Mesenteric fat pad (tissue), 1 donor: Measurements from ENCODE around the gene KRTAP10-5. TPM values are rescaled to one million over a fixed set of nuclear protein-coding genes. Genes with fewer than 3 reads are reported as not detected.
A peak's percentile ranks its signal among the peaks of the same experiment; 100 is the strongest.
"Not testable (repeated sequence)": the region's sequence is repeated elsewhere in the genome, so short reads cannot be mapped to it uniquely, and the experiment has no call there.

Experiments used
- DNase-seq: peaks from one replicate; pipeline ENCODE4 v3.0.0-alpha.2; 2020; ENCODE audit warnings: low spot score
- long read RNA-seq: library from polyadenylated mRNA; unstranded; transcript quantifications from one replicate; pipeline ENCODE4 v2.0.0, GENCODE V29; 2020
- total RNA-seq: library from RNA; stranded (reverse); fragmentation: NEBNext Ultra II Directional; extraction: Animal tissue kit (Norgen Biotek cat#: 25700); gene quantifications from one replicate; pipeline ENCODE4 v1.2.1, GENCODE V29; 2021
- donor health status: DM: yes; HTN: yes; CAD: no.

KRTAP10-5 gene, protein sequence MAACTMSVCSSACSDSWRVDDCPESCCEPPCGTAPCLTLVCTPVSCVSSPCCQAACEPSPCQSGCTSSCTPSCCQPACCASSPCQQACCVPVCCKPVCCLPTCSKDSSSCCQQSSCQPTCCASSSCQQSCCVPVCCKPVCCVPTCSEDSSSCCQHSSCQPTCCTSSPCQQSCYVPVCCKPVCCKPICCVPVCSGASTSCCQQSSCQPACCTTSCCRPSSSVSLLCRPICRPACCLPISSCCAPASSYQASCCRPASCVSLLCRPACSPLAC
- not detected for total RNA-seq
- long read RNA-seq: 0 reads

- DNase-seq: peak; percentile 88
Measured at GRCh38 chr21:44580231-44580821, at the start of gene KRTAP10-5. KRTAP10-5 (minus strand) TSS chr21:44580604; CDS start chr21:44580578, 26 bp downstream.

GRCh38 chr21:44628707-44629391 lies 48.4 kb upstream of the KRTAP10-5 start:
- no peak for DNase-seq

GRCh38 chr21:44627831-44628233 lies 47.4 kb upstream of the KRTAP10-5 start:
- DNase-seq: not testable (repeated sequence)

DNA sequence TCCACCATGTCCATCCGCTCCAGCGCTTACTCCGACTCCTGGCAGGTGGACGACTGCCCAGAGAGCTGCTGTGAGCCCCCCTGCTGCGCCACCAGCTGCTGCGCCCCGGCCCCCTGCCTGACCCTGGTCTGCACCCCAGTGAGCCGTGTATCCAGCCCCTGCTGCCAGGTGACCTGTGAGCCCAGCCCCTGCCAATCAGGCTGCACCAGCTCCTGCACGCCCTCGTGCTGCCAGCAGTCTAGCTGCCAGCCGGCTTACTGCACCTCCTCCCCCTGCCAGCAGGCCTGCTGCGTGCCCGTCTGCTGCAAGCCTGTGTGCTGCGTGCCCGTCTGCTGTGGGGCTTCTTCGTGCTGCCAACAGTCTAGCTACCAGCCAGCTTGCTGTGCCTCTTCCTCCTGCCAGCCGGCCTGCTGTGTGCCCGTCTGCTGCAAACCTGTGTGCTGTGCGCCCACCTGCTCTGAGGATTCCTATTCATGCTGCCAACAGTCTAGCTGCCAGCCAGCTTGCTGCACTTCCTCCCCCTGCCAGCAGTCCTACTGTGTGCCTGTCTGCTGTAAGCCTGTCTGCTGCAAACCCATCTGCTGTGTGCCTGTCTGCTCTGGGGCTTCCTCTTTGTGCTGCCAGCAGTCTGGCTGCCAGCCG lies 46.9 kb upstream of the KRTAP10-5 start:
- DNase-seq: not testable (repeated sequence)

- no peak for DNase-seq
Measured at GRCh38 chr21:44626673-44627143, 46.3 kb upstream of the KRTAP10-5 start, which contains the start of gene KRTAP10-9. KRTAP10-9 (plus strand) TSS chr21:44627093; CDS start chr21:44627172, 79 bp downstream.

DNA sequence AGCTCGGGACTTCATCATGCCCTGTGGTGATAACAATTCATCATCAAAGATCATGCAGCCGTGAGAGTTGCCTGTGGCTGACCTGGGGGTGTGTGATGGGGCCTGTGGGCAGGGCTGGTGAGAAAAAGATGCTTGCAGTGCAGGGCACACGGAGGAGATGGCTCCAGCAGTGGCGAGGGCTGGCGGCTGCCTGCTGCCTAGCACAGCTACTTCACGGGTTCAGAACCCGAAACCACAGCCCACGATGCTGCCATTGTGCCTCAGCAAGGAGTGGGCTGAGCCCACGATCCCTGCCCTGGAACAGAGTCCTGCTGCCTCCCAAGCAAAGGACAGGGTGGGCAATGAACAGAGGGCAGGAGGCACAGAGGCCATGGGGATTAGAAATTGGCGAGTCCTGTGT lies 45.9 kb upstream of the KRTAP10-5 start:
- DNase-seq: no peak

DNA sequence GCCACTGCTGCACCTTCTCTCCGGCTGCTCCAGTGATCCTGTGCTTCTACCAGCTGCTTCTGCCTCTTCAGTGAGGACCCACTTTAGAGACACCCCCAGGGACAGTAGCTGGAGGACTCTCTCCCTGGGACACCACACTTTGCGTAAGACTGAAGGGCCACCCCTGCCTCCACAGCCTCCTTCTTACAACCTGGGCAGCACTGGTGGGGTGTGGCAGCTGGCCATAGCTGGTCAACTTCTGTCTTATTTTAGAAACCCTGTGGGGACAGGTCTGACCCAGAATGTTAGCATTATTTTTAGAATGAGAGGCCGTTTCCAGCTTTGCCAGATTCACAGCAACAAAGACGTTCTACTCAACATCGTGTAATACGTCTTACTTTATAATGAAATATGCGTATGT lies 45.4 kb upstream of the KRTAP10-5 start:
- no peak for DNase-seq

DNA sequence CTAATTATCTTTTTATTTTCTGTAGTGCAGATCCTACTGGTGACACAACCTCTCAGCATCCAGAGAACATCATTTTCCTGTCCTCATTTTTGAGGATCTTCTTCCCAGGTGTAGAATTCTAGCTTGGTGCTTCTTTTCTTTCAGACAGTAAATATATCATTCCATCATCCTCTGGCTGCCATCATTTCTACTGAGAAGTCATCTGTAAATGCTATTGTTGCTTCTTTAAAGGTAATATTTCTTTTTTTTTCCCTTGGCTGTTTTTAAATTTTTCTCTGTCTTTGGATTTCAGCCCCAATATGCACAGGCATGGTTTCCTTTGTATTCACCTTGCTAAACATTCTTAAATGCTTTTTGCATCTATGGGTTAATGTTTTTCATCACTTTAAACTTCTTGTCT lies 43.2 kb upstream of the KRTAP10-5 start:
- no peak for DNase-seq

DNA sequence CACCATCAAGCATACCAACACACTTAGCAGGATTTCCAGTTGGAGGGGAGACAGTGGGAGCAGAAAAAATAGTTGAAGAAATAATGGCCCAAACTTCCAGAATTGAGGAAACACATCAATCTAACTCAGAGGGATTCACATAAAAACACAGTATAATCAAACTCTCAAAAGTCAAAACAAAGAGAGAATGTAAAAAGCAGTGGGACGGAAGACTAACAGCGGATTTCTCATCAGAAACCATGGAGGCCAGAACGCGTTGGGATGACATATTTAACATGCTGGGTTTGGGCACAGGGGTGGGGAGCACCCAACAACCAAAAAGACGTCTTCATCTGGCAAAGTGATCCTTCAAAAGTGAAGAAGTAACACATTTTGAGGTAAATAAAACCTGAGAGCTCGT lies 39.5 kb upstream of the KRTAP10-5 start:
- no peak for DNase-seq

DNA sequence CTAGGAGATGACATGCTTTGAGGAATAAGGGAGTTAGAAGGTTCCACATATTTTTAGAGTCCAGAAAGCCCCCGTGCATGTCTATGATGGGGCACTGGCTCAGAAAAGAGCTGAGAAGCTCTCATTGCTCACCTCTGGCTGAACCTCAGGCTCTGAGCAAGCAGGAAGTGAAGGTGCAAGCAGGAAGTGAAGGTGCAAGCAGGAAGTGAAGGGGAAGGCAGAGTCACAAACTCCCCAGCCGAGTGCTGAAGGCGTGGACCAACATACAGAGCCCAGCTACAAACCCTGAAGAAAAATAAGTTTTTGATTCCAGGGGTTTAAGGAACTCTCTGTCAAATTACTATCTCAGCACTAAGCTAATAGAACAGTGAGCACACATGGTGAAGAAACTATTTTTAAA lies 38.5 kb upstream of the KRTAP10-5 start:
- DNase-seq: no peak

DNA sequence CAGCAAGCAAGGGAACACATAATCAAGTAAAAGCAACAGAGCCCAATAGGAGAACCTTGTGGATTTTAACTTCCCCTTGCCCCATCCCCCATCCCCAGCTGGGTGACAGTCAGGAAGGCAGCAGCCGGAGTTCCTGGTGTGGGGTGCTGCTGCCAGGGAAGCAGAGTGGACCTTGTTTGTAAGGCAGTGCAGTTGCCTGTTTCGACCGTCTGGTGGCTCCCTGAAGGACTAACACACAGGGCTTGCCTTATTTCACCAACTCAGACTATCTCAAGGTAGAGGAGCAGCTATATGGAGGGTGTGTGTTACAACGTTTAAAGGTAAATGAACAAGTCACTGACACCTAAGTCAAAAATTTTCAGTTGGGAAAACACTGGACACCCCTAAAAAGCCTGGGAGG lies 38.1 kb upstream of the KRTAP10-5 start:
- no peak for DNase-seq

- DNase-seq: no peak
Measured at GRCh38 chr21:44617071-44617501, 36.7 kb upstream of the KRTAP10-5 start.

DNA sequence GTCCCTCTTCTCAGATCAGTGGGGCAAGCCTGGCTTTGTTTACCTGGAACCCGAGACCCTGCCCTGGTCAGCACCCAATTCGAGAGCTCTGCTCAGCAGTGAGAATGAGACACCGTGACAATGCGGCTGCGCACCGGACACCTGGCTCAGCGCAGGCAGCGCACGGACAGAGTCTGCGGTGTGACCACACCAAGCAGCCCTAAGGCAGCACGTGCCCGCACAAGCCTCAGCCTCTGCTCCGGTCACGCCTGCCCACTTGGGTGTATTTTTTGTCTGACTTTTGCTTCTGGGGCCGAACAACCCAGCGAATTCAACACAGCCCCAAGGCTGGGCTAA lies 36.2 kb upstream of the KRTAP10-5 start:
- no peak for DNase-seq

GRCh38 chr21:44615911-44616590 lies 35.6 kb upstream of the KRTAP10-5 start:
- DNase-seq: peak; percentile 78

DNA sequence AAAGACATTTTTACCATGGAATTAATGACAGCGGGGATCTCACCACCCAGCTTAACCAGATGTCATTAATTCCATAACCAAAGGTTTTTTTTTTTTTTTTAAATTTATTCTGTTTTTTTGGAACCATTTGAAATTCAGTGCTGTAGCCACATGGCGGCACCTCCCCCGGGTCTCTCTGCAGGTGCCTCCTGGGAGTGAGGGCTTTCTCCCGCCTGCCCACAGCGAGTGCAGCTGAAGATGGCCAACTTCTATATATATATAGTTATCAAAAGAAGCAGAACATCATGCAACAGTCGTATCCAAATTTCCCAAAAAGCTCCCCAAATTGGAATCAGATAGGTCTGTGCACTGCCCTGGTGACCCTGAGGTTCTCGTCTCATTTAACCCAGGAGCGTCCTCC lies 35.1 kb upstream of the KRTAP10-5 start:
- DNase-seq: no peak

DNA sequence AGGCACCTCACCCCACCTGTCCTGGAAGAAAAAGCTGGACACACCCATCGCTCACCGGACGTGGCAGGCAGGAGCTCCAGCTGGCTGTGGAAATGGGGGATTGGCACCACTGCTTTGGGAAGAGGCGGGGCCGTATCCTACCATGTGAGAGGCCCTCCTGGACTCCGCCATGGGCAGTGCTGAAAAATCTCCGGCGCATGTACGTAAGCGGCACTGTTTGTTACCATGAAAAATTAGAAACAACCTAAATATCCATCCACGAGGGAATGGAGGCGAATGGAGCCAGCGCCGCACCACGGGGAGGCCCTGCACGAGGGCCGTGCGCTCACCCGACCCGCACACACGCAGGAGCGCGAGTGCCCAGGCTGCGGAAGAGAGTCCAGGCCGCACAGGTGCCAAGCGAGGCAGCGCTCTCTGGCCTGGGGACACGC lies 34.6 kb upstream of the KRTAP10-5 start:
- peak; percentile 81 for DNase-seq

- no peak for DNase-seq
Measured at GRCh38 chr21:44614161-44614631, 33.8 kb upstream of the KRTAP10-5 start.

DNA sequence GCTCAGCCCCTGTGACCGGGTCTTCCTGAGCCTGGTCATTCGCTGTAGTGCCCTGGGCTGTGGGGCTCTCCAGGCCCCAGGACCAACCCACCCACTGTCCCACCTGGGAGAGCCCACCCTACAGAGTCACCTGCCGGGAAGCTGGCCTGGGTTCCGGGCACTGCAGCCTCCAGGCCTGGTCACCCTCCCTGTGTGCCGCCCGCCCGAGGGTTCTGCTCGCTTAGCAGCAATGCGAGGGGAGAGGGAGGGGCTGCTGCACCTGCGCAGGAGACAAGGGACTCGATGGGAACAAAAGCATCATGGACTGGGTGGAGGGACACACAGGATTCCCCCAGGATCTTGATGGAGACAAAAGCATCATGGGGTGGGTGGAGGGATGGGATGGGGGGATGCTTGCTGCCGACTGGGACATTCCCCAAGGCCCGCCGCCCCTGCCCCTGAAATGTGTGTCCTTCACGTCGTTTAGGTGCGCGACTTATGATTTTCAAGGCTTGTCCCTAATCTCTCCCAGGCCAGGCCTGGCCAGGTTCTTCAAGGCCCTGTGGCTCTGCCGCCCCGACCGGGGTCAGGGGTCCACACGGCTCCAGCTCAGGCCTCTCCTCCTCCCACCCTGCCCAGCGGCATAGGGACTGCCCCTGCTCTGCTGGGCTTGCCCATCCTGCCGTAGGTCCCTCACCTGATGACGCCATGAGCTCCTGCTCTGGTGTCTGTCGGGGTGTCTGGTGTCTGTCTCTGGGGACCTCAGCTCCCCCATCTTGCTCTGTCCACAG lies 33.2 kb upstream of the KRTAP10-5 start:
- DNase-seq: no peak

DNA sequence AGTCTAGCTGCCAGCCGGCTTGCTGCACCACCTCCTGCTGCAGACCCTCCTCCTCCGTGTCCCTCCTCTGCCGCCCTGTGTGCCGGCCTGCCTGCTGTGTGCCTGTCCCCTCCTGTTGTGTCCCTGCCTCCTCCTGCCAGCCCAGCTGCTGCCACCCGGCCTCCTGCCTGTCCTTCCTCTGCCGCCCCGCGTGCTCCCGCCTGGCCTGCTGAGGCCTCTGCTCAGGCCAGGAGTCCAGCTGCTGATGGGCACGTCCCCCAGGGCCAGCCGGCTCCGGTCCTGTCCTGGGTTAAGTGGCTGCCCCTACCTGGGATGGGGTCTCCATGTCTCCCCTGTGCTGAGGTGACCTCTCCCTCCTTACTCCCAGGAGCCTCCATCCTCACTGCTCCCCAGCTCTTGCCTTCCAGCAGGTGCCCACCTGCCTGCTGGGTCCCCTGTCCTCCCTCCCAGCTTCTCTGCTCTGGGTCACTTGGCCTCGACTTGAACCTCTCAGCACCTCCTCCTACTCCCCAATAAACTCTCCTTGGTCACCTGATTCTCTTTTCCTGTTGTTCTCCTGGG lies 32.3 kb upstream of the KRTAP10-5 start:
- peak; percentile 64 for DNase-seq

- peak; percentile 65 for DNase-seq
Measured at GRCh38 chr21:44612029-44612486, 31.7 kb upstream of the KRTAP10-5 start, which contains the start of gene KRTAP10-8. KRTAP10-8 (plus strand) TSS chr21:44612079; CDS start chr21:44612101, 22 bp downstream.
